GM12801 (cell line): ENCODE measurements around the gene LENEP.

ENCODE experiments used
- CTCF ChIP-seq: IDR thresholded peaks from one replicate; pipeline ENCODE4 v1.5.1; 2011; ENCODE audit warnings: control low read depth; ENCODE audit not compliant: insufficient read length; ENCODE audit errors: extremely low read depth

LENEP gene

GRCh38 chr1:154983776-154984466 lies 9.5 kb upstream of the LENEP start:
- no peak for TF ChIP-seq CTCF

GRCh38 chr1:154987326-154987725 lies 6.1 kb upstream of the LENEP start:
- TF ChIP-seq CTCF, result no peak

- no peak for TF ChIP-seq CTCF
Observed at GRCh38 chr1:154988058-154988954, 5.1 kb upstream of the LENEP start.

- TF ChIP-seq CTCF, result no peak
Observed at GRCh38 chr1:154989195-154989860, 4.1 kb upstream of the LENEP start.

- no peak for TF ChIP-seq CTCF
Observed at GRCh38 chr1:154990276-154990675, 3.1 kb upstream of the LENEP start.

GRCh38 chr1:154992721-154993571 lies 440 bp upstream of the LENEP start:
- no peak for TF ChIP-seq CTCF

GRCh38 chr1:154994269-154994587 lies 842 bp downstream of the LENEP start:
- TF ChIP-seq CTCF, result no peak
